Kidney (tissue), 14 donors: ENCODE data around the gene NCKAP5. TPM values are rescaled to one million over a fixed set of nuclear protein-coding genes. Genes with fewer than 3 reads are reported as not detected.
A peak's percentile ranks its signal among the peaks of the same experiment; 100 is the strongest.

ENCODE experiments used
- DNase-seq, 5 donors: peaks; one replicate each; pipeline ENCODE4 v3.0.0-alpha.2; 2013 to 2020
- FAIRE-seq: peaks from 2 replicates; lab custom pipeline; 2012; peaks lifted over from hg19 to GRCh38; lab: Jason Lieb, UNC
- H3K27ac ChIP-seq, 2 donors: one replicate each; pipeline ENCODE4 v1.7.0; 2013; ENCODE audit warnings: low read depth in 2 of 2, low read length in 2 of 2, inconsistent platforms in 1 of 2
- H3K27me3 ChIP-seq: one replicate; pipeline ENCODE4 v1.7.1; 2013; ENCODE audit warnings: low read length, inconsistent platforms; ENCODE audit not compliant: control insufficient read depth, insufficient read depth
- H3K36me3 ChIP-seq, 3 donors: one replicate each; pipeline versions ENCODE4 v1.7.0 to v1.7.1; 2013; ENCODE audit warnings: low read length in 3 of 3, control low read depth in 1 of 3, inconsistent platforms in 1 of 3; ENCODE audit not compliant: insufficient read depth in 3 of 3, control insufficient read depth in 2 of 3
- H3K4me1 ChIP-seq, 3 donors: one replicate each; pipeline versions ENCODE4 v1.7.0 to v1.7.1; 2013; ENCODE audit warnings: low read length in 3 of 3, inconsistent platforms in 1 of 3, low read depth in 1 of 3; ENCODE audit not compliant: control insufficient read depth in 2 of 3, insufficient read depth in 2 of 3
- H3K4me3 ChIP-seq, 3 donors: one replicate each; pipeline versions ENCODE4 v1.7.0 to v1.8.1; 2013; ENCODE audit warnings: low read length in 3 of 3, control low read depth in 1 of 3, inconsistent platforms in 1 of 3
- H3K9ac ChIP-seq, 3 donors: one replicate each; pipeline versions ENCODE4 v1.7.0 to v1.7.1; 2013; ENCODE audit warnings: low read length in 3 of 3, control low read depth in 1 of 3, inconsistent platforms in 1 of 3
- H3K9me3 ChIP-seq, 3 donors: one replicate each; pipeline versions ENCODE4 v1.7.0 to v1.7.1; 2013; ENCODE audit warnings: low read length in 3 of 3, control low read depth in 1 of 3, inconsistent platforms in 1 of 3; ENCODE audit not compliant: control insufficient read depth in 2 of 3, insufficient read depth in 1 of 3
- intact Hi-C: fragments of 100-400 bp; cut with DNase I; formaldehyde crosslinking; loops from one replicate; pipeline ENCODE4 v1.11.1; 2022
- polyA plus RNA-seq: library from polyadenylated mRNA; stranded (reverse); fragments of 350-450 nt; fragmentation: Illumina TruSeq; extraction: RNeasy Lipid Tissue Mini Kit (QIAGEN cat#74804); gene quantifications from one replicate; pipeline ENCODE4 v1.2.3, GENCODE V29; 2014; ENCODE audit warnings: low read depth, low replicate concordance; ENCODE audit not compliant: insufficient read depth
- total RNA-seq: library from RNA; stranded (reverse); fragmentation: NEBNext Ultra II Directional; extraction: Animal tissue kit (Norgen Biotek cat#: 25700); gene quantifications from one replicate; pipeline ENCODE4 v1.2.1, GENCODE V29; 2021
- TF ChIP-seq, protein P1 (sequence below): IDR thresholded peaks from 3 replicates; pipeline ENCODE4 v1.5.1; 2012; ENCODE audit warnings: mild to moderate bottlenecking, moderate library complexity, borderline replicate concordance; ENCODE audit not compliant: insufficient read depth; ENCODE audit errors: extremely low read depth
- donor health status: control.
- donor health status: control.
- donor health status: control.
- donor health status: control.
- donor health status: control.
- donor health status: DM: yes; HTN: yes; CAD: no.
- donor health status: Normal renal cell carcinoma (clear cell type).

NCKAP5 gene
- total and polyA plus RNA-seq, 2 donors from 2014 or later = 1.8 to 2.9 TPM

DNA sequence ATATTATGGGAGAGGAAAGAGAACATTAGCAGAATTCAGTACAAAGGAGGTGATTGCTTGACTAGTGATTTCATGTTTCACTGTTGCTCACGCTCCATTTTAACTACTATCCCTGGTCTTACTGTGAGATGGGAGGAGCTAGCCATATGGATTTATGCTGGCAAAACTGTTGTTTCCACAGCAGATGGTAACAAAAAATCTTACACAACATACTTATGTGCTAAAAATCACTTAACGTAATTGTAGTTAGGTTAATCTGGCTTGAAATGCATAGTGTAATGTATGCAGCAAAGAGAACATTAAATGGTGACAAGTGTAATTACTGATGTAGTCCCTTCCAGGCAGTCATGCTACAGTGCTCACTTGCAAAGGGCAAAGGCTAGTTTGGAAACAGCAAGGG is 742.7 kb downstream of the NCKAP5 start:
- no peaks in the 10 kb centered on the region for H3K36me3 ChIP-seq
- no peak overlapping the region for H3K9ac ChIP-seq
- intact Hi-C loops = no loop called here
- TF ChIP-seq, protein P1, sequence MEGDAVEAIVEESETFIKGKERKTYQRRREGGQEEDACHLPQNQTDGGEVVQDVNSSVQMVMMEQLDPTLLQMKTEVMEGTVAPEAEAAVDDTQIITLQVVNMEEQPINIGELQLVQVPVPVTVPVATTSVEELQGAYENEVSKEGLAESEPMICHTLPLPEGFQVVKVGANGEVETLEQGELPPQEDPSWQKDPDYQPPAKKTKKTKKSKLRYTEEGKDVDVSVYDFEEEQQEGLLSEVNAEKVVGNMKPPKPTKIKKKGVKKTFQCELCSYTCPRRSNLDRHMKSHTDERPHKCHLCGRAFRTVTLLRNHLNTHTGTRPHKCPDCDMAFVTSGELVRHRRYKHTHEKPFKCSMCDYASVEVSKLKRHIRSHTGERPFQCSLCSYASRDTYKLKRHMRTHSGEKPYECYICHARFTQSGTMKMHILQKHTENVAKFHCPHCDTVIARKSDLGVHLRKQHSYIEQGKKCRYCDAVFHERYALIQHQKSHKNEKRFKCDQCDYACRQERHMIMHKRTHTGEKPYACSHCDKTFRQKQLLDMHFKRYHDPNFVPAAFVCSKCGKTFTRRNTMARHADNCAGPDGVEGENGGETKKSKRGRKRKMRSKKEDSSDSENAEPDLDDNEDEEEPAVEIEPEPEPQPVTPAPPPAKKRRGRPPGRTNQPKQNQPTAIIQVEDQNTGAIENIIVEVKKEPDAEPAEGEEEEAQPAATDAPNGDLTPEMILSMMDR = no peak
- H3K9me3 ChIP-seq = no peaks in the 10 kb centered on the region
- H3K27ac ChIP-seq = no peak overlapping the region
- H3K27me3 ChIP-seq = no peaks in the 10 kb centered on the region
- peak in 2 of 5 donors; percentile 25 to 29 for DNase-seq
- no peak for FAIRE-seq
- H3K4me1 ChIP-seq = no peaks in the 10 kb centered on the region
- no peak overlapping the region for H3K4me3 ChIP-seq

DNA sequence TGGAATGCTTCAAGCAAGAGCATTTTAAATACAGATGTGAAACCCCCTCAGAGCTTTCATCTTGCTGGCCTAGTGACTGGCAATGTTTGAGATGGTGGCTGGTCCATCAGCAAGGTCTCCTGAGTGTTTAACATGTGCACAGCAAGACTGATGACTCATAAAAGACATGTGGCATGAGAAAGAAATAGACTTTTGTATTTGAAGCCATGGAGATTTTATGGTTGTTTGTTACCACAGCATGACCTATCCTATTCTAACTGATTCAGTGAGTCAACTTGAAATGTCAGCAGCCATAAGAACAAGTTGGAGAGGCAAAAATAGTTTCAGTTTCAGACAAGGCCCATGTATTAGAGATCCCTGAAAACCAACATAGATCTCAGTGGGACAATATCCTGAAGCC is 743.5 kb downstream of the NCKAP5 start:
- H3K9ac ChIP-seq = no peak overlapping the region

DNA sequence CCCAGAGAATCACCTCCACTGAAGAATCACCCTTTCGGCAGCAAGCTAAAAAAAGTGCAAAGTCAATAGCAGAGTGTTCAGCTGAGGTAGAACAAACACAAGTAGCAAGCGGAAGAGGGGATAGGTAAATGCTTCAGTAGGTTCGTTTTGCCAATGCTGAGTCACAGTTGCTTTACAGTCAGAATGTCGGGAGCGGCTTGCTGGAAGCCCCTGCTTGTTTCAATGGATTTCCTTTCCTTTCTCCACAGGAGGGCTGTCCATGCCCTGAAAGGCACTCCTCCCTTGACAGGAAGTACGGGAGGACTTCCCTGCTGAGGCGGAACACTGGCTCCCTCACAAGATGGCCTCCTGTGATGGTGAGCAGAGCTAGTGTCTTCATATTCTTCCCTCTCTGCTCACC is 752.0 kb downstream of the NCKAP5 start:
- Histone ChIP-seq H3K9ac (no peak overlapping the region), H3K4me3 (no peak overlapping the region), H3K27ac (no peak overlapping the region), H3K4me1 (no peaks in the 10 kb centered on the region), H3K27me3 (no peaks in the 10 kb centered on the region), H3K9me3 (no peaks in the 10 kb centered on the region), H3K36me3 (no peaks in the 10 kb centered on the region)
- intact Hi-C loops = no loop called here
- FAIRE-seq (no peak), DNase-seq (no peak)
- TF ChIP-seq, protein P1 = no peak

More for the DNA sequence above, 743.5 kb downstream of the NCKAP5 start:
- TF ChIP-seq, protein P1 = no peak
- H3K9me3 ChIP-seq = no peaks in the 10 kb centered on the region
- H3K36me3 ChIP-seq = no peaks in the 10 kb centered on the region
- H3K4me3 ChIP-seq = no peak overlapping the region
- H3K4me1 ChIP-seq = no peaks in the 10 kb centered on the region
- FAIRE-seq (no peak), DNase-seq (no peak)
- intact Hi-C loops = no loop called here
- no peaks in the 10 kb centered on the region for H3K27me3 ChIP-seq
- no peak overlapping the region for H3K27ac ChIP-seq

DNA sequence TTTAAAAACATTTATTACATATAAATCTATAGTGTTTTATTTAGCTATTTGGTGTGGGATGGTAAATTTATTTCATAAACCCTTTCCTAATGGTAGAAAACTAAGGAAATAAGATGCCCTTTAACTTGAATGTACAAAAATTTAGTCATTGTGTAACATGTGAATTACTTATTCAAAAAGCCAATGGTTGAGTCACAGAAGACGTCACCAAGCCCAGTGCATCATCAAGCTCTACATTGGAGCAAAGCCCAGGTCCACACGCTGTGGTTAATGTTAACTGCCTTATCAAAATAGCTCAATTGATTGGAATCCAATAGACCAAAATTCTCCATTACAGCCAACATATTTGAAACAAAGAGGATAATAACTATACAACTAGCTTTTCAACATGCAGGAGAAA is 752.7 kb downstream of the NCKAP5 start:
- DNase-seq = no peak
- Histone ChIP-seq H3K27me3 (no peaks in the 10 kb centered on the region), H3K4me3 (no peak overlapping the region), H3K36me3 (no peaks in the 10 kb centered on the region), H3K4me1 (no peaks in the 10 kb centered on the region), H3K27ac (no peak overlapping the region), H3K9me3 (no peaks in the 10 kb centered on the region), H3K9ac (no peak overlapping the region)
- TF ChIP-seq, protein P1 = no peak
- no peak for FAIRE-seq
- intact Hi-C loops = no loop called here
